H1 (cell line): ENCODE measurements around the gene MAP7. TPM values are rescaled to one million over a fixed set of nuclear protein-coding genes. Genes with fewer than 3 reads are reported as not detected.

Source experiments
- POLR2AphosphoS5 ChIP-seq: IDR thresholded peaks from 2 replicates; pipeline ENCODE4 v1.6.1; 2011; ENCODE audit warnings: low read depth, low read length
- SIRT6 ChIP-seq: IDR thresholded peaks from one replicate; pipeline ENCODE4 v1.7.1; 2012; ENCODE audit warnings: low read length, inconsistent platforms
- polyA plus RNA-seq, 7 experiments: library from polyadenylated mRNA; depleted of rRNA in 3 of 7; stranded (reverse) in 5 of 7; unstranded in 2 of 7; fragments of >200 nt in 5 of 7; fragments of 200-250 nt in 2 of 7; gene quantifications; 1 replicate in 5 of 7; 2 replicates in 1 of 7; 4 replicates in 1 of 7; pipeline versions ENCODE4 v1.2.1 to v1.2.3, GENCODE V29; 2011 to 2013; ENCODE audit warnings: missing spikeins in 2 of 7, mixed read lengths in 2 of 7
- total RNA-seq: library from RNA; stranded (reverse); fragmentation: NEBNext Ultra II Directional; extraction: Animal tissue kit (Norgen Biotek cat#: 25700); gene quantifications from 2 replicates; pipeline ENCODE4 v1.2.1, GENCODE V29; 2021
- TF ChIP-seq, protein P1 (sequence below): fragments of 300-600 bp; sonication (generic); IDR thresholded peaks from 2 replicates; pipeline ENCODE4 v1.7.1; 2012; ENCODE audit warnings: low read length, moderate library complexity, mild to moderate bottlenecking, inconsistent platforms; ENCODE audit not compliant: insufficient replicate concordance
- TF ChIP-seq, protein P2 (sequence below): IDR thresholded peaks from 2 replicates; pipeline ENCODE4 v1.6.1; 2011; ENCODE audit warnings: low read depth, mild to moderate bottlenecking, low read length; ENCODE audit not compliant: insufficient read depth

The MAP7 gene
- total and polyA plus RNA-seq, 2 of the 8 experiments (the other 6 are each of a cell fraction or from before 2014, with no cell fraction given), result 13.5 to 66.9 TPM

DNA sequence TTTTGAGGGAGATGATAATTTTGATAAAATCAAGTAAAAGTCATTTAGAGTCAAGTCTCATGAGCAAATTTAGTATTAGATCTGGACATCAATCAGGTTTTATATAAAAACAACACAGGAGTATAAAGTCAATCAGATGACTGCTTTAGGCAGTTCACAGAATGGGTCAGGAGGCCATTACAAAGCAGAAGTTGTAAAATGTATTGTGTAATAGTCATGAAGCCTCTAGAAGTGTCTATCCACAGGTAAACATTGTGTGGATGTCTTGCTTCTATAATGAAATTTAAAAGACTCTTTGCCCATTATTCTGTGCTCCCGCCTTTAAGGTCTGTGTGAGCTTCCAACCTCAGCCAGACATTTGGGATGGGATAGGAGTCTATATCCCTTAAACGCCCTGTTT lies 28.8 kb downstream of the MAP7 start (continued):
- TF ChIP-seq, protein P1, sequence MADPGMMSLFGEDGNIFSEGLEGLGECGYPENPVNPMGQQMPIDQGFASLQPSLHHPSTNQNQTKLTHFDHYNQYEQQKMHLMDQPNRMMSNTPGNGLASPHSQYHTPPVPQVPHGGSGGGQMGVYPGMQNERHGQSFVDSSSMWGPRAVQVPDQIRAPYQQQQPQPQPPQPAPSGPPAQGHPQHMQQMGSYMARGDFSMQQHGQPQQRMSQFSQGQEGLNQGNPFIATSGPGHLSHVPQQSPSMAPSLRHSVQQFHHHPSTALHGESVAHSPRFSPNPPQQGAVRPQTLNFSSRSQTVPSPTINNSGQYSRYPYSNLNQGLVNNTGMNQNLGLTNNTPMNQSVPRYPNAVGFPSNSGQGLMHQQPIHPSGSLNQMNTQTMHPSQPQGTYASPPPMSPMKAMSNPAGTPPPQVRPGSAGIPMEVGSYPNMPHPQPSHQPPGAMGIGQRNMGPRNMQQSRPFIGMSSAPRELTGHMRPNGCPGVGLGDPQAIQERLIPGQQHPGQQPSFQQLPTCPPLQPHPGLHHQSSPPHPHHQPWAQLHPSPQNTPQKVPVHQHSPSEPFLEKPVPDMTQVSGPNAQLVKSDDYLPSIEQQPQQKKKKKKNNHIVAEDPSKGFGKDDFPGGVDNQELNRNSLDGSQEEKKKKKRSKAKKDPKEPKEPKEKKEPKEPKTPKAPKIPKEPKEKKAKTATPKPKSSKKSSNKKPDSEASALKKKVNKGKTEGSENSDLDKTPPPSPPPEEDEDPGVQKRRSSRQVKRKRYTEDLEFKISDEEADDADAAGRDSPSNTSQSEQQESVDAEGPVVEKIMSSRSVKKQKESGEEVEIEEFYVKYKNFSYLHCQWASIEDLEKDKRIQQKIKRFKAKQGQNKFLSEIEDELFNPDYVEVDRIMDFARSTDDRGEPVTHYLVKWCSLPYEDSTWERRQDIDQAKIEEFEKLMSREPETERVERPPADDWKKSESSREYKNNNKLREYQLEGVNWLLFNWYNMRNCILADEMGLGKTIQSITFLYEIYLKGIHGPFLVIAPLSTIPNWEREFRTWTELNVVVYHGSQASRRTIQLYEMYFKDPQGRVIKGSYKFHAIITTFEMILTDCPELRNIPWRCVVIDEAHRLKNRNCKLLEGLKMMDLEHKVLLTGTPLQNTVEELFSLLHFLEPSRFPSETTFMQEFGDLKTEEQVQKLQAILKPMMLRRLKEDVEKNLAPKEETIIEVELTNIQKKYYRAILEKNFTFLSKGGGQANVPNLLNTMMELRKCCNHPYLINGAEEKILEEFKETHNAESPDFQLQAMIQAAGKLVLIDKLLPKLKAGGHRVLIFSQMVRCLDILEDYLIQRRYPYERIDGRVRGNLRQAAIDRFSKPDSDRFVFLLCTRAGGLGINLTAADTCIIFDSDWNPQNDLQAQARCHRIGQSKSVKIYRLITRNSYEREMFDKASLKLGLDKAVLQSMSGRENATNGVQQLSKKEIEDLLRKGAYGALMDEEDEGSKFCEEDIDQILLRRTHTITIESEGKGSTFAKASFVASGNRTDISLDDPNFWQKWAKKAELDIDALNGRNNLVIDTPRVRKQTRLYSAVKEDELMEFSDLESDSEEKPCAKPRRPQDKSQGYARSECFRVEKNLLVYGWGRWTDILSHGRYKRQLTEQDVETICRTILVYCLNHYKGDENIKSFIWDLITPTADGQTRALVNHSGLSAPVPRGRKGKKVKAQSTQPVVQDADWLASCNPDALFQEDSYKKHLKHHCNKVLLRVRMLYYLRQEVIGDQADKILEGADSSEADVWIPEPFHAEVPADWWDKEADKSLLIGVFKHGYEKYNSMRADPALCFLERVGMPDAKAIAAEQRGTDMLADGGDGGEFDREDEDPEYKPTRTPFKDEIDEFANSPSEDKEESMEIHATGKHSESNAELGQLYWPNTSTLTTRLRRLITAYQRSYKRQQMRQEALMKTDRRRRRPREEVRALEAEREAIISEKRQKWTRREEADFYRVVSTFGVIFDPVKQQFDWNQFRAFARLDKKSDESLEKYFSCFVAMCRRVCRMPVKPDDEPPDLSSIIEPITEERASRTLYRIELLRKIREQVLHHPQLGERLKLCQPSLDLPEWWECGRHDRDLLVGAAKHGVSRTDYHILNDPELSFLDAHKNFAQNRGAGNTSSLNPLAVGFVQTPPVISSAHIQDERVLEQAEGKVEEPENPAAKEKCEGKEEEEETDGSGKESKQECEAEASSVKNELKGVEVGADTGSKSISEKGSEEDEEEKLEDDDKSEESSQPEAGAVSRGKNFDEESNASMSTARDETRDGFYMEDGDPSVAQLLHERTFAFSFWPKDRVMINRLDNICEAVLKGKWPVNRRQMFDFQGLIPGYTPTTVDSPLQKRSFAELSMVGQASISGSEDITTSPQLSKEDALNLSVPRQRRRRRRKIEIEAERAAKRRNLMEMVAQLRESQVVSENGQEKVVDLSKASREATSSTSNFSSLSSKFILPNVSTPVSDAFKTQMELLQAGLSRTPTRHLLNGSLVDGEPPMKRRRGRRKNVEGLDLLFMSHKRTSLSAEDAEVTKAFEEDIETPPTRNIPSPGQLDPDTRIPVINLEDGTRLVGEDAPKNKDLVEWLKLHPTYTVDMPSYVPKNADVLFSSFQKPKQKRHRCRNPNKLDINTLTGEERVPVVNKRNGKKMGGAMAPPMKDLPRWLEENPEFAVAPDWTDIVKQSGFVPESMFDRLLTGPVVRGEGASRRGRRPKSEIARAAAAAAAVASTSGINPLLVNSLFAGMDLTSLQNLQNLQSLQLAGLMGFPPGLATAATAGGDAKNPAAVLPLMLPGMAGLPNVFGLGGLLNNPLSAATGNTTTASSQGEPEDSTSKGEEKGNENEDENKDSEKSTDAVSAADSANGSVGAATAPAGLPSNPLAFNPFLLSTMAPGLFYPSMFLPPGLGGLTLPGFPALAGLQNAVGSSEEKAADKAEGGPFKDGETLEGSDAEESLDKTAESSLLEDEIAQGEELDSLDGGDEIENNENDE, result no peak
- TF ChIP-seq SIRT6, result no peak
- no peak for TF ChIP-seq POLR2AphosphoS5
- TF ChIP-seq, protein P2, sequence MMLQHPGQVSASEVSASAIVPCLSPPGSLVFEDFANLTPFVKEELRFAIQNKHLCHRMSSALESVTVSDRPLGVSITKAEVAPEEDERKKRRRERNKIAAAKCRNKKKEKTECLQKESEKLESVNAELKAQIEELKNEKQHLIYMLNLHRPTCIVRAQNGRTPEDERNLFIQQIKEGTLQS, result no peak
